ENCODE results near the gene SYTL1. TPM values are rescaled to one million over a fixed set of nuclear protein-coding genes. Genes with fewer than 3 reads are reported as not detected.

SYTL1 gene
- total and polyA plus RNA-seq, 9 of the 15 experiments (the other 6 are each of a cell fraction or from before 2014, with no cell fraction given) = 0.04 to 9.3 (median 1.7) TPM

DNA sequence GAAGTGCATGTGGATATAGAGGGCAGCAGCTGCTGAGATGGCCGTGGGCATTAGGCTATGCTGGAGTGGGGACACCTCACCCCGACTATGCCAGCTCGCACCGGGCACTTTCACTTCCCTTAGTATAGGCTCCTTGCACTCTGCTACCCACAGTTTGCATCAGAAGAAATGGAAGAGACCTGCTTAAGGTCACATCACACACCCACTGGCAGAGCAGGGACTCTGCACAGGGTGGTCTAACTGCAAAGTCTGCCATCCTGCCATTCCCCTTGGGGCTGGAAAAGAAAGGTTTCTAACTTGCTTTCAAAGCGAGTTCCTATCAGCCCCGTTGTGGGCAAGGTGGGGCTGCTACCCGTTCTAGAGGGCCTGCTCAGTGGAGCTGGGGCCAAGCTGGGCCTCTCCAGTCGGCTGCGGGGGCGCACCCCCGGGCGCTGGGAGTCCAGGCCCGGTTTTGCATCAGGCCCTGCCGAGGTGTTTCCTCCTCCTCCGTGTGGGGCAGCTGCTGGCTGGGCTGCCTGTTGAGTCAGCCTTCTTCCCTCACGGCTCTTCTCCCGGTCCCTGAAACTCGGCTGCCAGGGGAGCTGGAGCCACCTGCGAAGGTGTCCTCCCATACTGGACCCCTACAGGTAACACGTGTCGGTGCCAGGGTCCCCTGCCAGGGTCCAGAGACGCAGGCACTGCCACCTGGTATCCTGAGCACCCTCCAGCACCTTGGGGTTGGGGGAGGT is at the start of gene SYTL1 (continued):
- TF ChIP-seq, protein P1, sequence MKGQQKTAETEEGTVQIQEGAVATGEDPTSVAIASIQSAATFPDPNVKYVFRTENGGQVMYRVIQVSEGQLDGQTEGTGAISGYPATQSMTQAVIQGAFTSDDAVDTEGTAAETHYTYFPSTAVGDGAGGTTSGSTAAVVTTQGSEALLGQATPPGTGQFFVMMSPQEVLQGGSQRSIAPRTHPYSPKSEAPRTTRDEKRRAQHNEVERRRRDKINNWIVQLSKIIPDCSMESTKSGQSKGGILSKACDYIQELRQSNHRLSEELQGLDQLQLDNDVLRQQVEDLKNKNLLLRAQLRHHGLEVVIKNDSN (CRISPR knock-in tag; IDR thresholded peaks at IDR 0.05) = no peak
- TF ChIP-seq HDAC8 (tag; IDR thresholded peaks at IDR 0.05) (no peak), TEAD4 (IDR thresholded peaks at IDR 0.05; ENCODE audit: low read length) (no peak), TEAD4 (CRISPR knock-in tag; IDR thresholded peaks at IDR 0.05; ENCODE audit: borderline replicate concordance) (no peak), ZNF174 (CRISPR knock-in tag; IDR thresholded peaks at IDR 0.05) (no peak), TGIF2 (CRISPR knock-in tag; IDR thresholded peaks at IDR 0.05) (no peak), MAFG (tag; conservative IDR thresholded peaks at IDR 0.05) (no peak), ZNF77 (CRISPR knock-in tag; IDR thresholded peaks at IDR 0.05) (no peak), FOXK2 (conservative IDR thresholded peaks at IDR 0.05 in 1 of 2, IDR thresholded peaks at IDR 0.05 in 1 of 2; ENCODE audit: low read depth in 2 of 2) (no peak), MTA1 (IDR thresholded peaks at IDR 0.05; ENCODE audit: borderline replicate concordance) (no peak), GTF2F1 (IDR thresholded peaks at IDR 0.05; ENCODE audit: low read depth, low read length) (no peak), TAF1 (IDR thresholded peaks at IDR 0.05; ENCODE audit: control insufficient read depth, extremely low read depth, insufficient read depth, low read length, severe bottlenecking) (no peak), HSF4 (CRISPR knock-in tag; IDR thresholded peaks at IDR 0.05; ENCODE audit: borderline replicate concordance) (no peak), PHB (CRISPR knock-in tag; IDR thresholded peaks at IDR 0.05) (no peak), FOXP1 (CRISPR knock-in tag; IDR thresholded peaks at IDR 0.05) (no peak), NFE2 (IDR thresholded peaks at IDR 0.05; ENCODE audit: low read depth) (no peak), MAFF (IDR thresholded peaks at IDR 0.05; ENCODE audit: low read length) (no peak), MTF1 (CRISPR knock-in tag; IDR thresholded peaks at IDR 0.05; ENCODE audit: borderline replicate concordance) (no peak), WHSC1 (IDR thresholded peaks at IDR 0.05; ENCODE audit: low read length) (no peak)
- TF ChIP-seq, protein P2, sequence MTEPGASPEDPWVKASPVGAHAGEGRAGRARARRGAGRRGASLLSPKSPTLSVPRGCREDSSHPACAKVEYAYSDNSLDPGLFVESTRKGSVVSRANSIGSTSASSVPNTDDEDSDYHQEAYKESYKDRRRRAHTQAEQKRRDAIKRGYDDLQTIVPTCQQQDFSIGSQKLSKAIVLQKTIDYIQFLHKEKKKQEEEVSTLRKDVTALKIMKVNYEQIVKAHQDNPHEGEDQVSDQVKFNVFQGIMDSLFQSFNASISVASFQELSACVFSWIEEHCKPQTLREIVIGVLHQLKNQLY (CRISPR knock-in tag; conservative IDR thresholded peaks at IDR 0.05) = no peak
- TF ChIP-seq, protein P3, sequence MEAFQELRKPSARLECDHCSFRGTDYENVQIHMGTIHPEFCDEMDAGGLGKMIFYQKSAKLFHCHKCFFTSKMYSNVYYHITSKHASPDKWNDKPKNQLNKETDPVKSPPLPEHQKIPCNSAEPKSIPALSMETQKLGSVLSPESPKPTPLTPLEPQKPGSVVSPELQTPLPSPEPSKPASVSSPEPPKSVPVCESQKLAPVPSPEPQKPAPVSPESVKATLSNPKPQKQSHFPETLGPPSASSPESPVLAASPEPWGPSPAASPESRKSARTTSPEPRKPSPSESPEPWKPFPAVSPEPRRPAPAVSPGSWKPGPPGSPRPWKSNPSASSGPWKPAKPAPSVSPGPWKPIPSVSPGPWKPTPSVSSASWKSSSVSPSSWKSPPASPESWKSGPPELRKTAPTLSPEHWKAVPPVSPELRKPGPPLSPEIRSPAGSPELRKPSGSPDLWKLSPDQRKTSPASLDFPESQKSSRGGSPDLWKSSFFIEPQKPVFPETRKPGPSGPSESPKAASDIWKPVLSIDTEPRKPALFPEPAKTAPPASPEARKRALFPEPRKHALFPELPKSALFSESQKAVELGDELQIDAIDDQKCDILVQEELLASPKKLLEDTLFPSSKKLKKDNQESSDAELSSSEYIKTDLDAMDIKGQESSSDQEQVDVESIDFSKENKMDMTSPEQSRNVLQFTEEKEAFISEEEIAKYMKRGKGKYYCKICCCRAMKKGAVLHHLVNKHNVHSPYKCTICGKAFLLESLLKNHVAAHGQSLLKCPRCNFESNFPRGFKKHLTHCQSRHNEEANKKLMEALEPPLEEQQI (IDR thresholded peaks at IDR 0.05) = no peak
- TF ChIP-seq, protein P4, sequence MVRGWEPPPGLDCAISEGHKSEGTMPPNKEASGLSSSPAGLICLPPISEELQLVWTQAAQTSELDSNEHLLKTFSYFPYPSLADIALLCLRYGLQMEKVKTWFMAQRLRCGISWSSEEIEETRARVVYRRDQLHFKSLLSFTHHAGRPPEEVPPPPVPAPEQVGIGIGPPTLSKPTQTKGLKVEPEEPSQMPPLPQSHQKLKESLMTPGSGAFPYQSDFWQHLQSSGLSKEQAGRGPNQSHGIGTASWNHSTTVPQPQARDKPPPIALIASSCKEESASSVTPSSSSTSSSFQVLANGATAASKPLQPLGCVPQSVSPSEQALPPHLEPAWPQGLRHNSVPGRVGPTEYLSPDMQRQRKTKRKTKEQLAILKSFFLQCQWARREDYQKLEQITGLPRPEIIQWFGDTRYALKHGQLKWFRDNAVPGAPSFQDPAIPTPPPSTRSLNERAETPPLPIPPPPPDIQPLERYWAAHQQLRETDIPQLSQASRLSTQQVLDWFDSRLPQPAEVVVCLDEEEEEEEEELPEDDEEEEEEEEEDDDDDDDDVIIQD (CRISPR knock-in tag; IDR thresholded peaks at IDR 0.05) = no peak
- TF ChIP-seq, protein P5, sequence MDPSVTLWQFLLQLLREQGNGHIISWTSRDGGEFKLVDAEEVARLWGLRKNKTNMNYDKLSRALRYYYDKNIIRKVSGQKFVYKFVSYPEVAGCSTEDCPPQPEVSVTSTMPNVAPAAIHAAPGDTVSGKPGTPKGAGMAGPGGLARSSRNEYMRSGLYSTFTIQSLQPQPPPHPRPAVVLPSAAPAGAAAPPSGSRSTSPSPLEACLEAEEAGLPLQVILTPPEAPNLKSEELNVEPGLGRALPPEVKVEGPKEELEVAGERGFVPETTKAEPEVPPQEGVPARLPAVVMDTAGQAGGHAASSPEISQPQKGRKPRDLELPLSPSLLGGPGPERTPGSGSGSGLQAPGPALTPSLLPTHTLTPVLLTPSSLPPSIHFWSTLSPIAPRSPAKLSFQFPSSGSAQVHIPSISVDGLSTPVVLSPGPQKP (CRISPR knock-in tag; IDR thresholded peaks at IDR 0.05) = no peak

Data from K562 (cell line).